PFSK-1 (cell line): ENCODE results near the gene CAMSAP1.

ENCODE experiments used
- FOXP2 ChIP-seq: optimal IDR thresholded peaks from 2 replicates; pipeline ENCODE3; 2011; ENCODE audit warnings: borderline replicate concordance, control low read depth, inconsistent platforms; ENCODE audit not compliant: insufficient read depth; ENCODE audit errors: extremely low read length, extremely low read depth
- POLR2AphosphoS5 ChIP-seq: IDR thresholded peaks from 2 replicates; pipeline ENCODE4 v1.6.1; 2012; ENCODE audit warnings: low read depth, mild to moderate bottlenecking, control low read depth, low read length, moderate library complexity
- SIN3A ChIP-seq: IDR thresholded peaks from 2 replicates; pipeline ENCODE4 v1.6.1; 2012; ENCODE audit warnings: mild to moderate bottlenecking, low read length, moderate library complexity, borderline replicate concordance; ENCODE audit not compliant: insufficient read depth
- TAF1 ChIP-seq: IDR thresholded peaks from 2 replicates; pipeline ENCODE4 v1.6.1; 2012; ENCODE audit warnings: low read length, control low read depth, borderline replicate concordance; ENCODE audit not compliant: insufficient read depth
- TF ChIP-seq, protein P1 (sequence below), 2 experiments: IDR thresholded peaks; 2 replicates each; pipeline versions ENCODE4 v1.6.1 to v1.8.0; 2011 to 2012; ENCODE audit warnings: low read depth in 2 of 2, low read length in 2 of 2, control low read depth in 1 of 2, inconsistent platforms in 1 of 2, mild to moderate bottlenecking in 1 of 2, moderate library complexity in 1 of 2; ENCODE audit not compliant: insufficient read depth in 1 of 2

DNA sequence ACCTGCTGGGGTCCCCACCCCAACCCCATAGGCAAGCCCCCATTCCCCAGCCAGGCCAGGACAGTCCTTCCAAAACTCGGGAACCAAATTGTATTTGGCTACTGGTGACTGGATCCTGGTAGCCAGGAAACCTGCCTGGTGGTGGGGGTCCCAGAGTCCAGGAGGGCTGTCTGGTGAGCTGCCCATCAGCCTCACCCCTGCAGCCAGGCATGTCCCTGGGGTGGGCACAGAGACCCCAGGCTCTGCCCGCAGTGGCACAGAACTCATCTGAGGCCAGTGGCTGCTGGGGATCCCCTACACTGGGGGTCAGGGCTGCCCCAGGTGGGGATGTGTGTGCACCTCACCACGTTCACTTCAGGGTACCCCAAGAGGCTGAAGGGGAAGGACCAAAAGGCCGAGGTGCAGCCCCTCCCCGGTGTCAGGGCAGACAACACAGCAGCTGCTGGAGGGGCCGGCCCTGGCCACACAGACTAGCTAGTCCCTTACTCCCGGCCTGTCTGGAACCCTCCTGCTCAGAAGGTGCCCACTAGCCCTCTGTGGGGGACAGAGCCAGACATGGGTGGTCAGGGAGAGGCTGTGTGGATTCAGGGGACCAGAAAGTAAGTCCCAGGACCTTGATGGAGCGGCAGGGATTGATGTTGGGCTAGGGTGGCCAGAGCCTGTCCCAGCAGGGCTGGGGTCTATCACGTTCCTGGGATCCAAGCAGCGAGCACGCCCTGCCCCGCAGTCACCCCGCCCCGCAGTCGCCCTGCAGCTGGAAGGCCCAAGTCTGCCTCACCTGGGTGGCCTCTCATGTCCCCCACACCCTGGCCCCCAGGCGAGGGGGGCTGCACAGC, 113.9 kb downstream of the CAMSAP1 start:
- TF ChIP-seq SIN3A (no peak), POLR2AphosphoS5 (no peak), FOXP2 (no peak), TAF1 (no peak)
- TF ChIP-seq, protein P1, sequence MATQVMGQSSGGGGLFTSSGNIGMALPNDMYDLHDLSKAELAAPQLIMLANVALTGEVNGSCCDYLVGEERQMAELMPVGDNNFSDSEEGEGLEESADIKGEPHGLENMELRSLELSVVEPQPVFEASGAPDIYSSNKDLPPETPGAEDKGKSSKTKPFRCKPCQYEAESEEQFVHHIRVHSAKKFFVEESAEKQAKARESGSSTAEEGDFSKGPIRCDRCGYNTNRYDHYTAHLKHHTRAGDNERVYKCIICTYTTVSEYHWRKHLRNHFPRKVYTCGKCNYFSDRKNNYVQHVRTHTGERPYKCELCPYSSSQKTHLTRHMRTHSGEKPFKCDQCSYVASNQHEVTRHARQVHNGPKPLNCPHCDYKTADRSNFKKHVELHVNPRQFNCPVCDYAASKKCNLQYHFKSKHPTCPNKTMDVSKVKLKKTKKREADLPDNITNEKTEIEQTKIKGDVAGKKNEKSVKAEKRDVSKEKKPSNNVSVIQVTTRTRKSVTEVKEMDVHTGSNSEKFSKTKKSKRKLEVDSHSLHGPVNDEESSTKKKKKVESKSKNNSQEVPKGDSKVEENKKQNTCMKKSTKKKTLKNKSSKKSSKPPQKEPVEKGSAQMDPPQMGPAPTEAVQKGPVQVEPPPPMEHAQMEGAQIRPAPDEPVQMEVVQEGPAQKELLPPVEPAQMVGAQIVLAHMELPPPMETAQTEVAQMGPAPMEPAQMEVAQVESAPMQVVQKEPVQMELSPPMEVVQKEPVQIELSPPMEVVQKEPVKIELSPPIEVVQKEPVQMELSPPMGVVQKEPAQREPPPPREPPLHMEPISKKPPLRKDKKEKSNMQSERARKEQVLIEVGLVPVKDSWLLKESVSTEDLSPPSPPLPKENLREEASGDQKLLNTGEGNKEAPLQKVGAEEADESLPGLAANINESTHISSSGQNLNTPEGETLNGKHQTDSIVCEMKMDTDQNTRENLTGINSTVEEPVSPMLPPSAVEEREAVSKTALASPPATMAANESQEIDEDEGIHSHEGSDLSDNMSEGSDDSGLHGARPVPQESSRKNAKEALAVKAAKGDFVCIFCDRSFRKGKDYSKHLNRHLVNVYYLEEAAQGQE (IDR thresholded peaks at IDR 0.05; ENCODE audit: insufficient read depth in 1 of 2, low read depth in 2 of 2, low read length in 2 of 2): no peak
